SK-N-SH treated with all-trans-retinoic acid at 6 μM for 48 hours (cell line): ENCODE results near the gene NIPSNAP2.
"Not testable (repeated sequence)": the region's sequence is repeated elsewhere in the genome, so short reads cannot be mapped to it uniquely, and the experiment has no call there.

Experiments used
- ATAC-seq: fragments of 200-7000 bp; cut with Tn5 transposase; 3 replicates; pipeline ENCODE4 v1.9.1; 2020; ENCODE audit warnings: mild to moderate bottlenecking, moderate library complexity
- BACH2 ChIP-seq: fragments of 250-450 bp; sonication (Bioruptor Pico); IDR thresholded peaks from 2 replicates; pipeline ENCODE4 v1.9.0; 2021; ENCODE audit warnings: mild to moderate bottlenecking, borderline replicate concordance
- CREB5 ChIP-seq: fragments of 250-450 bp; sonication (Bioruptor Pico); IDR thresholded peaks from 2 replicates; pipeline ENCODE4 v1.5.1; 2020; ENCODE audit warnings: low read depth, mild to moderate bottlenecking, moderate library complexity
- CSDC2 ChIP-seq: fragments of 250-450 bp; sonication (Bioruptor Pico); IDR thresholded peaks from 2 replicates; pipeline ENCODE4 v1.5.0; 2020; ENCODE audit warnings: mild to moderate bottlenecking, moderate library complexity
- CSRNP3 ChIP-seq: fragments of 250-450 bp; sonication (Bioruptor Pico); IDR thresholded peaks from 2 replicates; pipeline ENCODE4 v1.5.1; 2021; ENCODE audit warnings: mild to moderate bottlenecking, moderate library complexity
- ESRRG ChIP-seq: fragments of 250-450 bp; sonication (Bioruptor Pico); IDR thresholded peaks from 2 replicates; pipeline ENCODE4 v1.6.1; 2021; ENCODE audit warnings: mild to moderate bottlenecking
- GLIS3 ChIP-seq: fragments of 250-450 bp; sonication (Bioruptor Pico); IDR thresholded peaks from 2 replicates; pipeline ENCODE4 v1.5.0; 2020; ENCODE audit warnings: mild to moderate bottlenecking, moderate library complexity
- ISL1 ChIP-seq: fragments of 250-450 bp; sonication (Bioruptor Pico); IDR thresholded peaks from 2 replicates; pipeline ENCODE4 v2.1.2; 2022; ENCODE audit warnings: mild to moderate bottlenecking, moderate library complexity
- OSR1 ChIP-seq: fragments of 250-450 bp; sonication (Bioruptor Pico); IDR thresholded peaks from 2 replicates; pipeline ENCODE4 v1.8.0; 2022; ENCODE audit warnings: moderate library complexity, mild to moderate bottlenecking, inconsistent platforms
- PATZ1 ChIP-seq: fragments of 250-450 bp; sonication (Bioruptor Pico); IDR thresholded peaks from 2 replicates; pipeline ENCODE4 v1.8.0; 2020; ENCODE audit warnings: mild to moderate bottlenecking, moderate library complexity, borderline replicate concordance
- POU6F1 ChIP-seq: fragments of 250-450 bp; sonication (Bioruptor Pico); IDR thresholded peaks from 2 replicates; pipeline ENCODE4 v1.8.0; 2021; ENCODE audit warnings: low read depth, mild to moderate bottlenecking, moderate library complexity, borderline replicate concordance
- PPARA ChIP-seq: fragments of 250-450 bp; sonication (Bioruptor Pico); IDR thresholded peaks from 2 replicates; pipeline ENCODE4 v1.5.0; 2020; ENCODE audit warnings: mild to moderate bottlenecking, borderline replicate concordance
- SNAI2 ChIP-seq: fragments of 250-450 bp; sonication (Bioruptor Pico); IDR thresholded peaks from 2 replicates; pipeline ENCODE4 v1.5.0; 2020; ENCODE audit warnings: mild to moderate bottlenecking, moderate library complexity
- TOX ChIP-seq: fragments of 250-450 bp; sonication (Bioruptor Pico); IDR thresholded peaks from 2 replicates; pipeline ENCODE4 v1.8.0; 2021; ENCODE audit warnings: mild to moderate bottlenecking, moderate library complexity, borderline replicate concordance
- TSHZ2 ChIP-seq: fragments of 250-450 bp; sonication (Bioruptor Pico); IDR thresholded peaks from 2 replicates; pipeline ENCODE4 v1.5.0; 2020; ENCODE audit warnings: mild to moderate bottlenecking, moderate library complexity
- ZFP3 ChIP-seq: fragments of 250-450 bp; sonication (Bioruptor Pico); IDR thresholded peaks from 2 replicates; pipeline ENCODE4 v1.5.0; 2020; ENCODE audit warnings: mild to moderate bottlenecking, moderate library complexity
- ZFP30 ChIP-seq: fragments of 450-650 bp; formaldehyde crosslinking; IDR thresholded peaks from 2 replicates; pipeline ENCODE4 v1.5.0; 2022; ENCODE audit warnings: mild to moderate bottlenecking, moderate library complexity
- ZNF565 ChIP-seq: fragments of 450-650 bp; formaldehyde crosslinking; conservative IDR thresholded peaks from 2 replicates; pipeline ENCODE4 v1.5.0; 2020; ENCODE audit warnings: low read depth, mild to moderate bottlenecking, moderate library complexity
- ZNF8 ChIP-seq: fragments of 450-650 bp; formaldehyde crosslinking; IDR thresholded peaks from 2 replicates; pipeline ENCODE4 v1.5.0; 2020; ENCODE audit warnings: mild to moderate bottlenecking, moderate library complexity

NIPSNAP2 gene

GRCh38 chr7:56030340-56030739, 66.0 kb downstream of the NIPSNAP2 start (continued):
- TF ChIP-seq CSRNP3 (CRISPR knock-in tag), result no peak

- ATAC-seq, result not testable (repeated sequence)
Observed at GRCh38 chr7:56031556-56031955, 67.2 kb downstream of the NIPSNAP2 start.

- ATAC-seq, result not testable (repeated sequence)
Observed at GRCh38 chr7:56032578-56032977, 68.2 kb downstream of the NIPSNAP2 start.

- TF ChIP-seq SNAI2 (CRISPR knock-in tag), result no peak
- TF ChIP-seq OSR1, result no peak
- no peak for TF ChIP-seq TOX (CRISPR knock-in tag)
- peak; percentile 97 for TF ChIP-seq PATZ1 (CRISPR knock-in tag)
- TF ChIP-seq TSHZ2 (CRISPR knock-in tag), result 0 out of 2 replicates have a peak, but pooled peaks have one; percentile 6
- TF ChIP-seq ZFP30 (CRISPR knock-in tag), result no peak
- TF ChIP-seq CREB5 (CRISPR knock-in tag), result 0 out of 2 replicates have a peak, but pooled peaks have one; percentile 43
- no peak for TF ChIP-seq ZFP3
- ATAC-seq, result peak; percentile 96
Observed at GRCh38 chr7:56033671-56034432, 69.5 kb downstream of the NIPSNAP2 start.

GRCh38 chr7:56040730-56041129, 76.3 kb downstream of the NIPSNAP2 start:
- TF ChIP-seq TSHZ2 (CRISPR knock-in tag) (no peak), CSDC2 (CRISPR knock-in tag) (no peak), ESRRG (no peak), CSRNP3 (CRISPR knock-in tag) (no peak), TOX (CRISPR knock-in tag) (no peak), CREB5 (CRISPR knock-in tag) (no peak), ZNF565 (CRISPR knock-in tag) (no peak), ZFP30 (CRISPR knock-in tag) (no peak), ZNF8 (CRISPR knock-in tag) (no peak), GLIS3 (CRISPR knock-in tag) (no peak), PPARA (CRISPR knock-in tag) (no peak), ISL1 (CRISPR knock-in tag) (no peak), BACH2 (CRISPR knock-in tag) (no peak), POU6F1 (CRISPR knock-in tag) (no peak)
- TF ChIP-seq, all 23 proteins: peak for 0
- ATAC-seq, result no peak
